ENCODE results near the gene BCLAF1.

GRCh38 chr6:136253734-136254133, 35.9 kb downstream of the BCLAF1 start:
- TF ChIP-seq EZH2 (IDR thresholded peaks at IDR 0.05) (no peak), POLR2AphosphoS5 (IDR thresholded peaks at IDR 0.05; ENCODE audit: borderline replicate concordance, low read depth, low read length) (peak; percentile 46; the same call in 1 of the 2 replicates), FOXP2 (optimal IDR thresholded peaks at IDR 0.05; ENCODE audit: control extremely low read depth, extremely low read length, insufficient read depth) (no peak)
